ENCODE measurements around the gene TRAM2.
A peak's percentile ranks its signal among the peaks of the same experiment; 100 is the strongest.

TRAM2 gene

DNA sequence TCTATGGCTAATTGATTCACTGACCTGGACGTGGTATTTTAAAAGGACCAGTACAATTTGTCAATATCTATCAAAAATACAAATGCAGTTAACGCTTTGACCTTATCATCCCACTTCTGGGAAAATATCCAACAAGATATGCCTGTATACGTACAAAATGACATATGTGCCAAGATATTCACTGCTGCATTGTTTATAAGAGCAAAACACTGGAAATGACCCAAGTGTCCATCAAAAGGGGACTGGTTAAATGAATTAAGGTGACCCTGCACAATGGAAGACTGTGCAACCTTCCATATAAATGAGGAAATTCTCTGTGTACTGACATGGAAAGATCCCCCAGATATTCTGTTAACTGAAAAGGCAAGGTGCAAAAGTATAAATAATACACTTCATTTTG is 13.9 kb downstream of the TRAM2 start:
- H3K4me2 ChIP-seq (ENCODE audit: low read length): peak overlapping the region; percentile 20
- H3K27me3 ChIP-seq (ENCODE audit: control insufficient read depth, insufficient read depth, low read length): no peaks in the 10 kb centered on the region
- H3K9me3 ChIP-seq (replicated peaks; ENCODE audit: low read length): no peaks in the 10 kb centered on the region
- peak overlapping the region; percentile 18 for H3K9ac ChIP-seq (ENCODE audit: low read depth, low read length)
- peaks cover 67% of the 10 kb centered on the region for H3K36me3 ChIP-seq (ENCODE audit: insufficient read depth, low read length)
- H3K4me1 ChIP-seq (ENCODE audit: control insufficient read depth, insufficient read depth, low read length): peaks cover 91% of the 10 kb centered on the region
- H3K4me3 ChIP-seq (ENCODE audit: low read length): no peak overlapping the region

DNA sequence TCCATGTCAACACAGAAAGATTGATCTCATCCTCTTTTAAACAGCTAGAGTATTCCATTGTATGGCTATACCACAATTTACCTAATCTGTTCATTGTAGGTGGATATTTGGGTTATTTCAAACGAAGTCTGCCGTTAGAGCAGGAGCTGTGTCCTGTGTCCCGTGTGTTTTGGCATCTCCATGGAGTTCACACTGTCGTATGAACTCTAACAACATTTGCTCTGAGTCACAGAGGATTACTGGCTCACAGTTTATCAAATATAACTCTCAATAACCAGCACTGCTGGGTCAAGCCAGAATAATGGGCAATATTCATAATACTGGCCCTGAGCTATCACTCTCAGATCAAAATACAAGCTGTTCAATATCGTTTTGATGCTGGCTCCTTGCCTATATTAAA is 16.4 kb downstream of the TRAM2 start:
- Histone ChIP-seq H3K4me2 (ENCODE audit: low read length) (peak overlapping the region; percentile 15), H3K36me3 (ENCODE audit: insufficient read depth, low read length) (peaks cover 58% of the 10 kb centered on the region), H3K4me1 (ENCODE audit: control insufficient read depth, insufficient read depth, low read length) (peaks cover 86% of the 10 kb centered on the region), H3K27me3 (ENCODE audit: control insufficient read depth, insufficient read depth, low read length) (no peaks in the 10 kb centered on the region), H3K4me3 (ENCODE audit: low read length) (no peak overlapping the region), H3K9ac (ENCODE audit: low read depth, low read length) (peak overlapping the region; percentile 31), H3K9me3 (replicated peaks; ENCODE audit: low read length) (no peaks in the 10 kb centered on the region)

DNA sequence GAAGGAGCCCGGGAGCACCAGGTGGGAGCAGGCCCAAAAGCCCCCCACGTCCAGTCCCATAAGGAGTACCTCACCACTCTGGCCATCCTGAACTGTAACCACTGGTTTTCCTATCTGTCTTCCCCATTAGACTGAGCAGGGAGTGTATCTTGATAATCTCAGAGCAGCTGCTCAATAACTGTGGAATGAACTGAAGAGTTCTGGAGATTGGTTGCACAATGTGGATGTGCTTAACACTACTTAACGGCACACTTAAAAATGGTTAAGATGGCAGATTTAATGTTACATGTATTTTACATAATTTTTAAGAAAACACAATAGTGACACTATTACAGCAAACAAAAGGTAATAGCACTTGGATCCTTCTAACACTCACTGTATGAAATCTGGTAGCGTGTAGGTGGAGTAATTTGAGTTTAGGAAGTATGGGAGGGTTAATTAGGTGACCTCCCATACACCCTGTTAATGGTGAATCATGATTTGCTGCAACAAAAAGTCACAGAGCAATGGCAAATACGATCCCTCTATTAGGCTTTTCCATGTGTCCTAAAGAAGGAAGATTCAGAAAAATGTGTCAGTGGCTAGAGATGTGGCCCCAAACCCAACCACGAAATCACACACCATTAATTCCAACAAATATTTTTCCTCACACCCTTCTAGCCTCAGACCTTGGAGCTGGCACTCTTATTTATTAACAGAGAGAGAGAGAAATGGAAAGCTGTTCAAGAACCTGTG is 18.4 kb downstream of the TRAM2 start:
- Histone ChIP-seq H3K4me1 (ENCODE audit: control insufficient read depth, insufficient read depth, low read length) (peaks cover 89% of the 10 kb centered on the region), H3K36me3 (ENCODE audit: insufficient read depth, low read length) (peaks cover 56% of the 10 kb centered on the region), H3K4me3 (ENCODE audit: low read length) (peak overlapping the region; percentile 20), H3K9ac (ENCODE audit: low read depth, low read length) (peak overlapping the region; percentile 54), H3K4me2 (ENCODE audit: low read length) (peak overlapping the region; percentile 50), H3K27me3 (ENCODE audit: control insufficient read depth, insufficient read depth, low read length) (no peaks in the 10 kb centered on the region), H3K9me3 (replicated peaks; ENCODE audit: low read length) (no peaks in the 10 kb centered on the region)

DNA sequence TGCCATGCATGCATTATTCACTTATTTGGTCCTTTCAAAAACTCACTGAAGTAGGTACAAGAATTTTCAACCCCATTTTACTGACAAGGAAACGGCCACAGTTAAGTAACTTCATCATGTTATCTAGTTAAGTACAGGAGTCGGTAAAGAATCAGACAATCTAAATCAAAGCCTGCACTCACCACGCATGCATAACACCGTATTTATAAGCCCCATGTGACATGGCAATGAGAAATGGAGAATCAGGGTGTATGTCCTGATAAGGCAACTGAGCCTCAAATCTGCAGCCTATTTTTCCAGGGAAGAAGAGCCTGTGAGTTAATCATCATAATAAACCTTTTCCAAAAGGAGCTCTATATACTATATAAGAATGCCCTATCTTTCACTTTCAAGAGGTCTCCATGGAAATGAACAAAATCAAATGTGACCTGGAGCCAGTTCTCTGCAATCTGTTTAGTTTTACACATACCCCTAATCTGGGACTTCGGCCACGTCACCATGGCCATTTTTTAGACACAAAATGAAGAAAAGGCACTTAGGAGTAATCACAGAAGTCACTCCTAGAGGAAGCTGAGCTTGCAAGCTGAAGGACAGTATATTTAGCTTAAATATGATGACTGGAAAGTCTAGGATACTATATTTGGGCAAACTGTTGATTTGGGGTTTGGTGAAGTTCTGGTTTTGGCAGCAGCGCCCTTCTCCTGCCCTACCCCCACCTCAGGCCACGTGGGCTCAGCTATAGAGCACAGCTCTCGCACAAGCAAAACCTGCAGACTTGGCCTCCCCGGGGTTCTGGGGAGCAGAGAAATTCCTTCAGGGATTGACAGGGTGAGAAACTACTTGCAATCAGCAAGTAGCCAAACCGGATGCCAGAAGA is 19.2 kb downstream of the TRAM2 start:
- H3K9me3 ChIP-seq (replicated peaks; ENCODE audit: low read length): no peaks in the 10 kb centered on the region
- peaks cover 59% of the 10 kb centered on the region for H3K36me3 ChIP-seq (ENCODE audit: insufficient read depth, low read length)
- no peaks in the 10 kb centered on the region for H3K27me3 ChIP-seq (ENCODE audit: control insufficient read depth, insufficient read depth, low read length)
- H3K4me2 ChIP-seq (ENCODE audit: low read length): peak overlapping the region; percentile 50
- H3K9ac ChIP-seq (ENCODE audit: low read depth, low read length): peak overlapping the region; percentile 54
- H3K4me3 ChIP-seq (ENCODE audit: low read length): peak overlapping the region; percentile 20
- peaks cover 92% of the 10 kb centered on the region for H3K4me1 ChIP-seq (ENCODE audit: control insufficient read depth, insufficient read depth, low read length)

DNA sequence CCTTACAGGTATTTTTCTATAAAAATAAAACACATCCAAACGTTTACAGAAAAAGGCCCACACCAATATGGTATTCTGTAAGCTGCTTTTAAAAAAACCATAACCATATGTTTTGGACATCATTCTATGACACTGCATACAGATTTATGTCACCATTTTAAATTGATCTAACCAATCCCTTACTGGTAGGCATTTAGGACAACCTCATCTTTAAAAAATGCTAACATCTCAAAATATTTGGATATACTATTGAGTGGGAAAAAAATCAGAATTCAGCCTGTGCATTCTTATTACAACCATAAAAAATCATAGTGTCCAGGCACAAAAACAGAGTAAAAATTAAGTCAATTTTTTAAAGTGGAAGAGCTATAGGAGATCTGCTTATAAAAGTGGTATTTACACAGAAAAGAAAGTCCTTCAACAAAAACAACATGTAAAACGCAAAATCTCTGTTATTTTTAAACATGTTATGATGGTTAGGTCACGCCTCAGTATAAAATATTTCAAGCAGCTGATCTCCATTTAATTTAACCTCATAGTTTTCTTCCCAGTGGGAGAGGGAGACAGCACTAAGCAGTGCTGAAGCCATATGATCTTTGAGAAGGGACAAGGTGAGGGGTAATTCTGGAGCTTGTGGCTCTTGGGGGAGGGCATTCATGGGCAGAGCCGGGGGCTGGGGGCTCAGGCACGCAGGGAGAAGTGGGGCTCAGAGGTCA is 21.2 kb downstream of the TRAM2 start:
- no peak overlapping the region for H3K4me3 ChIP-seq (ENCODE audit: low read length)
- peak overlapping the region; percentile 70 for H3K9ac ChIP-seq (ENCODE audit: low read depth, low read length)
- no peaks in the 10 kb centered on the region for H3K9me3 ChIP-seq (replicated peaks; ENCODE audit: low read length)
- peaks cover 61% of the 10 kb centered on the region for H3K36me3 ChIP-seq (ENCODE audit: insufficient read depth, low read length)
- H3K4me1 ChIP-seq (ENCODE audit: control insufficient read depth, insufficient read depth, low read length): peaks cover 96% of the 10 kb centered on the region
- H3K4me2 ChIP-seq (ENCODE audit: low read length): peak overlapping the region; percentile 43
- no peaks in the 10 kb centered on the region for H3K27me3 ChIP-seq (ENCODE audit: control insufficient read depth, insufficient read depth, low read length)

DNA sequence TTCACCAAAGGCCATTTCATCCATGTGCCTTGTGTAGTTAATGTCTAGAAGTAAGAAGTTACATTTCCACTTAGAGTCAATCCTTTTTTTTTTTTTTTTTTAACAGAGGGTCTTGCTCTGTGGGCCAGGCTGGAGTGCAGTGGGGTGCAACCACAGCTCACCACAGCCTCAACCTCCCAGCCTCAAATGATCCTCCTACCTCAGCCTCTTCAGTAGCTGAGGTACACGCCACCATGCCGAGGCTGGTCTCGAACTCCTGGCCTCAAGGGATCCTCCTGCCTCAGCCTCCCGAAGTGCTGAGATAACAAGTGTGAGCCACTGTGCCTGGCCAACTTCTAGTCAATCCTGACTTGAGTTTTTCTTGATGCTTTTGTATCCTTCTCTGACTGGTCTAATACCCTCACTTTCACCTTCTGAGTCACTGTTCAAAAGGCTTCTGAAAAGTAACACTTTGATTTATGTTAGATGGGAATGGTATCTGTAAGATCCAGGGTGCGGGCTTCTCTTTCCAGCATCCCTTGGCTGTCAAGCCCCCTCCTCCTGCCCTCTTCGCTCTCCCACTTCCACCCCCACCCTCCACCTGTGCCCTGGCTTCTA is 22.1 kb downstream of the TRAM2 start:
- no peak overlapping the region for H3K4me2 ChIP-seq (ENCODE audit: low read length)
- H3K4me1 ChIP-seq (ENCODE audit: control insufficient read depth, insufficient read depth, low read length): peaks cover 95% of the 10 kb centered on the region
- no peak overlapping the region for H3K4me3 ChIP-seq (ENCODE audit: low read length)
- H3K9ac ChIP-seq (ENCODE audit: low read depth, low read length): peak overlapping the region; percentile 6
- H3K9me3 ChIP-seq (replicated peaks; ENCODE audit: low read length): no peaks in the 10 kb centered on the region
- H3K36me3 ChIP-seq (ENCODE audit: insufficient read depth, low read length): peaks cover 66% of the 10 kb centered on the region
- H3K27me3 ChIP-seq (ENCODE audit: control insufficient read depth, insufficient read depth, low read length): no peaks in the 10 kb centered on the region

DNA sequence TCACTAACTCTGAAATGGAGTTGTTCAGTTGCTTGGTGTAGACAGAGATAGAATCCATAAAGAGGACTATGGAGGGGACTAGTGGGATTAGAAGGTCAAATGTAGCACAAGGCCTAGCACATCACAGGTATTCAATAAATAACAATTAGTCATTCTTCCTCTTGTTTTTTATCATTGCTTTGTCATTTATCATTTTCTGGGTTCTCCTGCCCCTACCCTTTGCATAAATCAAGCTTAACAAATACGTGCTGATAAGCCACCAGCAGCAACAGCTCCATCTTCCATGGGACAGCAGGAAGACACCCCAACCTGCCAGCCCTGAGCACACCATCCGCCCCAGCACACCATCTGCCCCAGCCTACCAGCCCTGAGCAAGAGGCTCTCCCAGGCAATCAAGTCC is 23.1 kb downstream of the TRAM2 start:
- Histone ChIP-seq H3K36me3 (ENCODE audit: insufficient read depth, low read length) (peaks cover 66% of the 10 kb centered on the region), H3K4me1 (ENCODE audit: control insufficient read depth, insufficient read depth, low read length) (peaks cover 95% of the 10 kb centered on the region), H3K4me3 (ENCODE audit: low read length) (no peak overlapping the region), H3K9me3 (replicated peaks; ENCODE audit: low read length) (no peaks in the 10 kb centered on the region), H3K9ac (ENCODE audit: low read depth, low read length) (peak overlapping the region; percentile 76), H3K4me2 (ENCODE audit: low read length) (peak overlapping the region; percentile 63), H3K27me3 (ENCODE audit: control insufficient read depth, insufficient read depth, low read length) (no peaks in the 10 kb centered on the region)

DNA sequence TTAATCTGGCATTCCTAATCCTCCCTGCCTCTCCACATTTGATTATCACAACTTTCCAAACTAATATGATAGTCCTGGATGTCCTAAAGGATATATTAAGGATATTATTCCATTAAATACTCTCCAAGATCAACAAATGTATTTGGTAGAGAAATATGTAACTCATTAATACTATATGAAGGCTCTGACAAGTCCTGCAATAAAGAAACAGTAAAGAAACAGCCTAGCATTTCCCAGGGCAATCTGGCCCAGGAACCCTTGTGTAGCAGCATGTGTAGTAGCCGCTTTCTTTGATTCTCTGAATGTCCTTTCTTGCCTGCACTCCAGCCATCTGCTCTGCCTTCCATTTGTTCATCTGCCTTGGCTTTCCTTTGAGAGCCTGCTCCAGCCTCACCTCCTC is 23.7 kb downstream of the TRAM2 start:
- Histone ChIP-seq H3K36me3 (ENCODE audit: insufficient read depth, low read length) (peaks cover 66% of the 10 kb centered on the region), H3K9me3 (replicated peaks; ENCODE audit: low read length) (no peaks in the 10 kb centered on the region), H3K4me3 (ENCODE audit: low read length) (no peak overlapping the region), H3K9ac (ENCODE audit: low read depth, low read length) (peak overlapping the region; percentile 76), H3K27me3 (ENCODE audit: control insufficient read depth, insufficient read depth, low read length) (no peaks in the 10 kb centered on the region), H3K4me2 (ENCODE audit: low read length) (peak overlapping the region; percentile 63), H3K4me1 (ENCODE audit: control insufficient read depth, insufficient read depth, low read length) (peaks cover 95% of the 10 kb centered on the region)

DNA sequence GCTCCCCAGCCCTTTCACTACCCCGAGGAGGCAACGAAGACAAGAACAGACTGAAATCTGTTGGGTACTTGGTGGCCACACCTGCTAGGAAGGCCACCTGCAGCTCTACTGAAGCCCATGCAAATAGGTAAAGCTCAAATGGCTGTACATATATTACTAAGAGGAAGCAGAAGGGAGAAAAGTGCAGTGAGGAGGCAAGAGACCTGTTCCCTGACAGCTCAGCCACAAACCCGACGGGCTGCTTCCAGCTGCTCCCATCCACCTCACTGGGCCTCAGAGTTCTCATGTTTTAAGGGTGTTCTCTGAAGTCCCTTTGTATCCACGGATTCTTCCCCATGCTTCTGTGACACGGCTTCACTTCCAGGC is 24.6 kb downstream of the TRAM2 start:
- Histone ChIP-seq H3K4me3 (ENCODE audit: low read length) (peak overlapping the region; percentile 3), H3K4me1 (ENCODE audit: control insufficient read depth, insufficient read depth, low read length) (peaks cover 95% of the 10 kb centered on the region), H3K27me3 (ENCODE audit: control insufficient read depth, insufficient read depth, low read length) (no peaks in the 10 kb centered on the region), H3K9me3 (replicated peaks; ENCODE audit: low read length) (no peaks in the 10 kb centered on the region), H3K4me2 (ENCODE audit: low read length) (peak overlapping the region; percentile 63), H3K36me3 (ENCODE audit: insufficient read depth, low read length) (peaks cover 64% of the 10 kb centered on the region), H3K9ac (ENCODE audit: low read depth, low read length) (peak overlapping the region; percentile 76)

DNA sequence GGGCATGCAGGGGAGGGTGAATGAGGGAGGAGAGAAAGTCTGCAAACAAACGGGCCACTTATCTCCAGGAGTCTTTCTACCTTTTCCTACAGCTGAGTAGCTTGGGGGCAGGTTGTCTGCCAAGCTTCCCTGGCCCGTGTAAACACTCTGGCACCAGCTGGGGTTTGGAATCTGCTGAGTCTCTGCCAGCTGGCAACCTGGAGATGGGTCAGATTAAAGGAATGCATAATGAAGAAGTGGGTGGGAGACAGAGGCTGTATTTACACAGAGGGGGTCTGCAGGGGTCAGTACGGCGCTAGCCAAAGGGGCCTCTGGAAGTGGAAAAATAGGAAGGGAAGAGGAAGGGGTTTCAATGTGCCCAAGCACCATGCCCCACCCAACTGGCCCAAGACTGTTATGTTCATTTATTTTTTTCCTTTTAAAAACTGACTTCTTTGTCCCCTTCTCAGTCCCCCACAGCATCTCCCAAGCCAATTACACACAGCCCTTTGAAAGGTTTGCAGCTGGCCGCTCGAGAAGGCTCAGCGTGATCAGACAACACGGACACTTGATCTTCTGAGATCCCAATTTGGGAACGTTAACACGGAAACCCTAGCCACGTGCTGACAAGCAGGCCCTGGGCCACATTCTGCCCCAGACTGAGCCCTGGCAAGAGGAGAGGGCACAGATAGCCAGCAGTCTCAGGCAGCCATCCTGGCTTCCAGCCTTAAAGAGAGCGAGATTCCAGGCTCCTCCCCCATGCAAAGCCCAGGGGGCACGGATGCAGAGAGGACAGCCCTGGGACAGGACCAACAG is 25.2 kb downstream of the TRAM2 start:
- peaks cover 97% of the 10 kb centered on the region for H3K4me1 ChIP-seq (ENCODE audit: control insufficient read depth, insufficient read depth, low read length)
- peak overlapping the region; percentile 3 for H3K4me3 ChIP-seq (ENCODE audit: low read length)

More for the DNA sequence above, 25.2 kb downstream of the TRAM2 start:
- Histone ChIP-seq H3K9ac (ENCODE audit: low read depth, low read length) (peak overlapping the region; percentile 76), H3K4me2 (ENCODE audit: low read length) (peak overlapping the region; percentile 63), H3K9me3 (replicated peaks; ENCODE audit: low read length) (no peaks in the 10 kb centered on the region), H3K36me3 (ENCODE audit: insufficient read depth, low read length) (peaks cover 66% of the 10 kb centered on the region), H3K27me3 (ENCODE audit: control insufficient read depth, insufficient read depth, low read length) (no peaks in the 10 kb centered on the region)

All from skeletal muscle satellite cell (primary cell).